GM21447 (cell line): ENCODE measurements around the gene CTNND2.

Experiments
- ATAC-seq: cut with Tn5 transposase; IDR thresholded peaks from one replicate; pipeline ENCODE4 v1.9.1; 2021; ENCODE audit not compliant: unreplicated experiment

CTNND2 gene

GRCh38 chr5:11785771-11786352 is 118.4 kb downstream of the CTNND2 start:
- ATAC-seq, result no peak

- ATAC-seq, result no peak
Observed at GRCh38 chr5:11780641-11781345, 123.5 kb downstream of the CTNND2 start.

GRCh38 chr5:11777096-11777495 is 127.2 kb downstream of the CTNND2 start:
- ATAC-seq, result no peak

GRCh38 chr5:11770310-11770709 is 133.9 kb downstream of the CTNND2 start:
- no peak for ATAC-seq

GRCh38 chr5:11760934-11761603 is 143.2 kb downstream of the CTNND2 start:
- no peak for ATAC-seq

GRCh38 chr5:11758321-11758720 is 145.9 kb downstream of the CTNND2 start:
- no peak for ATAC-seq

GRCh38 chr5:11757661-11758060 is 146.6 kb downstream of the CTNND2 start:
- ATAC-seq, result no peak

- no peak for ATAC-seq
Observed at GRCh38 chr5:11737010-11737409, 167.2 kb downstream of the CTNND2 start.

- ATAC-seq, result no peak
Observed at GRCh38 chr5:11734369-11734768, 169.9 kb downstream of the CTNND2 start.

- ATAC-seq, result no peak
Observed at GRCh38 chr5:11733840-11734192, 170.4 kb downstream of the CTNND2 start.

- no peak for ATAC-seq
Observed at GRCh38 chr5:11733185-11733839, 170.9 kb downstream of the CTNND2 start.

- no peak for ATAC-seq
Observed at GRCh38 chr5:11724940-11725339, 179.3 kb downstream of the CTNND2 start.

GRCh38 chr5:11719888-11720481 is 184.3 kb downstream of the CTNND2 start:
- ATAC-seq, result no peak

GRCh38 chr5:11715461-11716196 is 188.6 kb downstream of the CTNND2 start:
- no peak for ATAC-seq

GRCh38 chr5:11711932-11712331 is 192.3 kb downstream of the CTNND2 start:
- no peak for ATAC-seq

- no peak for ATAC-seq
Observed at GRCh38 chr5:11709021-11709420, 195.2 kb downstream of the CTNND2 start.

GRCh38 chr5:11704916-11705315 is 199.3 kb downstream of the CTNND2 start:
- ATAC-seq, result no peak

- ATAC-seq, result no peak
Observed at GRCh38 chr5:11700391-11700790, 203.9 kb downstream of the CTNND2 start.

- ATAC-seq, result no peak
Observed at GRCh38 chr5:11692636-11693035, 211.6 kb downstream of the CTNND2 start.

- ATAC-seq, result no peak
Observed at GRCh38 chr5:11687498-11687897, 216.7 kb downstream of the CTNND2 start.

GRCh38 chr5:11684607-11685006 is 219.6 kb downstream of the CTNND2 start:
- no peak for ATAC-seq
